Kidney (tissue), 14 donors: ENCODE results near the gene SEC23A. TPM values are rescaled to one million over a fixed set of nuclear protein-coding genes. Genes with fewer than 3 reads are reported as not detected.

ENCODE experiments used
- DNase-seq, 5 donors: peaks; one replicate each; pipeline ENCODE4 v3.0.0-alpha.2; 2013 to 2020
- FAIRE-seq: peaks from 2 replicates; lab custom pipeline; 2012; peaks lifted over from hg19 to GRCh38; lab: Jason Lieb, UNC
- H3K27ac ChIP-seq, 2 donors: one replicate each; pipeline ENCODE4 v1.7.0; 2013; ENCODE audit warnings: low read depth in 2 of 2, low read length in 2 of 2, inconsistent platforms in 1 of 2
- H3K27me3 ChIP-seq: one replicate; pipeline ENCODE4 v1.7.1; 2013; ENCODE audit warnings: low read length, inconsistent platforms; ENCODE audit not compliant: control insufficient read depth, insufficient read depth
- H3K36me3 ChIP-seq, 3 donors: one replicate each; pipeline versions ENCODE4 v1.7.0 to v1.7.1; 2013; ENCODE audit warnings: low read length in 3 of 3, control low read depth in 1 of 3, inconsistent platforms in 1 of 3; ENCODE audit not compliant: insufficient read depth in 3 of 3, control insufficient read depth in 2 of 3
- H3K4me1 ChIP-seq, 3 donors: one replicate each; pipeline versions ENCODE4 v1.7.0 to v1.7.1; 2013; ENCODE audit warnings: low read length in 3 of 3, inconsistent platforms in 1 of 3, low read depth in 1 of 3; ENCODE audit not compliant: control insufficient read depth in 2 of 3, insufficient read depth in 2 of 3
- H3K4me3 ChIP-seq, 3 donors: one replicate each; pipeline versions ENCODE4 v1.7.0 to v1.8.1; 2013; ENCODE audit warnings: low read length in 3 of 3, control low read depth in 1 of 3, inconsistent platforms in 1 of 3
- H3K9ac ChIP-seq, 3 donors: one replicate each; pipeline versions ENCODE4 v1.7.0 to v1.7.1; 2013; ENCODE audit warnings: low read length in 3 of 3, control low read depth in 1 of 3, inconsistent platforms in 1 of 3
- H3K9me3 ChIP-seq, 3 donors: one replicate each; pipeline versions ENCODE4 v1.7.0 to v1.7.1; 2013; ENCODE audit warnings: low read length in 3 of 3, control low read depth in 1 of 3, inconsistent platforms in 1 of 3; ENCODE audit not compliant: control insufficient read depth in 2 of 3, insufficient read depth in 1 of 3
- intact Hi-C: fragments of 100-400 bp; cut with DNase I; formaldehyde crosslinking; loops from one replicate; pipeline ENCODE4 v1.11.1; 2022
- polyA plus RNA-seq: library from polyadenylated mRNA; stranded (reverse); fragments of 350-450 nt; fragmentation: Illumina TruSeq; extraction: RNeasy Lipid Tissue Mini Kit (QIAGEN cat#74804); gene quantifications from one replicate; pipeline ENCODE4 v1.2.3, GENCODE V29; 2014; ENCODE audit warnings: low read depth, low replicate concordance; ENCODE audit not compliant: insufficient read depth
- total RNA-seq: library from RNA; stranded (reverse); fragmentation: NEBNext Ultra II Directional; extraction: Animal tissue kit (Norgen Biotek cat#: 25700); gene quantifications from one replicate; pipeline ENCODE4 v1.2.1, GENCODE V29; 2021
- TF ChIP-seq, protein P1 (sequence below): IDR thresholded peaks from 3 replicates; pipeline ENCODE4 v1.5.1; 2012; ENCODE audit warnings: mild to moderate bottlenecking, moderate library complexity, borderline replicate concordance; ENCODE audit not compliant: insufficient read depth; ENCODE audit errors: extremely low read depth
- donor health status: control.
- donor health status: control.
- donor health status: control.
- donor health status: control.
- donor health status: control.
- donor health status: DM: yes; HTN: yes; CAD: no.
- donor health status: Normal renal cell carcinoma (clear cell type).

The SEC23A gene
- total and polyA plus RNA-seq, 2 donors from 2014 or later: 10.9 to 48.8 TPM

- no peak overlapping the region for H3K27ac ChIP-seq
- no peaks in the 10 kb centered on the region for H3K36me3 ChIP-seq
- intact Hi-C loops: no loop called here
- no peak overlapping the region for H3K4me3 ChIP-seq
- no peaks in the 10 kb centered on the region for H3K9me3 ChIP-seq
- no peak for DNase-seq
- no peak for FAIRE-seq
- H3K27me3 ChIP-seq: no peaks in the 10 kb centered on the region
- no peaks in the 10 kb centered on the region for H3K4me1 ChIP-seq
- H3K9ac ChIP-seq: no peak overlapping the region
- TF ChIP-seq, protein P1, sequence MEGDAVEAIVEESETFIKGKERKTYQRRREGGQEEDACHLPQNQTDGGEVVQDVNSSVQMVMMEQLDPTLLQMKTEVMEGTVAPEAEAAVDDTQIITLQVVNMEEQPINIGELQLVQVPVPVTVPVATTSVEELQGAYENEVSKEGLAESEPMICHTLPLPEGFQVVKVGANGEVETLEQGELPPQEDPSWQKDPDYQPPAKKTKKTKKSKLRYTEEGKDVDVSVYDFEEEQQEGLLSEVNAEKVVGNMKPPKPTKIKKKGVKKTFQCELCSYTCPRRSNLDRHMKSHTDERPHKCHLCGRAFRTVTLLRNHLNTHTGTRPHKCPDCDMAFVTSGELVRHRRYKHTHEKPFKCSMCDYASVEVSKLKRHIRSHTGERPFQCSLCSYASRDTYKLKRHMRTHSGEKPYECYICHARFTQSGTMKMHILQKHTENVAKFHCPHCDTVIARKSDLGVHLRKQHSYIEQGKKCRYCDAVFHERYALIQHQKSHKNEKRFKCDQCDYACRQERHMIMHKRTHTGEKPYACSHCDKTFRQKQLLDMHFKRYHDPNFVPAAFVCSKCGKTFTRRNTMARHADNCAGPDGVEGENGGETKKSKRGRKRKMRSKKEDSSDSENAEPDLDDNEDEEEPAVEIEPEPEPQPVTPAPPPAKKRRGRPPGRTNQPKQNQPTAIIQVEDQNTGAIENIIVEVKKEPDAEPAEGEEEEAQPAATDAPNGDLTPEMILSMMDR: no peak
These were observed 86.3 kb downstream of the SEC23A start for GRCh38 chr14:39016733-39017095.

DNA sequence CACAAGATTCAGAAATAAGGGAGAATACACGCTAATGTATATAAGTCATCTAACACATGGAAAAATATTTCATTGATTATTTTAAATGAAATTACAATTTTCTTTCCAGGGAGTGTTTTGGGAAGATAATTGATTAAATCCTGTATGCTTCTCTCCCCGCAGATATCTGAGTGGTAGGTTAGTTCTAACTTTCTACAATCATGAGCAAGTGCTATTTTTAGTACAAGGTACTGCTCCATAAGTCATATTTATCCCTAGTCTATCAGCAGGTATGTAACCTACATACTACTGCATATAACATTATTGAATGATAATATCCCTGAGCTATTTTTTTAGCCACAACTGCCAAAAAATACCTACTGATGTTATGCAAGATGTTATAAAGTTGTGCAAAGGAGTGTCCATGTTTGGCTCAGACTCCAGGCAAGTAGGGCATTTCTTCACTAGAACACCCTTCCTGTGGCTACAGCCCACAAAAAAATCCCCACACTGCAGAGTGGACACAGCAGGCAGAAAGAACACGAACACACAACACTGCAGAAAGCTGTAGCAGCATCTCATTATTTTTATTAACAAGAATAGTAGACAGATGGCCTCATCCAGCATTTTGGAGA is 87.0 kb downstream of the SEC23A start:
- Histone ChIP-seq H3K9me3 (no peaks in the 10 kb centered on the region), H3K9ac (no peak overlapping the region), H3K4me3 (no peak overlapping the region), H3K4me1 (no peaks in the 10 kb centered on the region), H3K36me3 (no peaks in the 10 kb centered on the region), H3K27me3 (no peaks in the 10 kb centered on the region), H3K27ac (no peak overlapping the region)
- TF ChIP-seq, protein P1: no peak
- no peak for DNase-seq
- intact Hi-C loops: no loop called here
- FAIRE-seq: no peak

- TF ChIP-seq, protein P1: peak; percentile 71
- FAIRE-seq: peak; percentile 84
- Histone ChIP-seq H3K4me1 (no peaks in the 10 kb centered on the region), H3K9ac (no peak overlapping the region), H3K9me3 (no peaks in the 10 kb centered on the region), H3K4me3 (no peak overlapping the region), H3K27ac (no peak overlapping the region), H3K36me3 (no peaks in the 10 kb centered on the region), H3K27me3 (no peaks in the 10 kb centered on the region)
- peak in 3 of 5 donors; percentile 18 to 79 (median 73) for DNase-seq
- intact Hi-C loops: no loop called here
These were observed 87.6 kb downstream of the SEC23A start for GRCh38 chr14:39015360-39015961.
